ENCODE data around the gene EPO. TPM values are rescaled to one million over a fixed set of nuclear protein-coding genes. Genes with fewer than 3 reads are reported as not detected.
A peak's percentile ranks its signal among the peaks of the same experiment; 100 is the strongest.
"Not testable (repeated sequence)": the region's sequence is repeated elsewhere in the genome, so short reads cannot be mapped to it uniquely, and the experiment has no call there.

Gene EPO
- total RNA-seq, 2 donors from 2014 or later, result 0.33 TPM; not detected in 1

GRCh38 chr7:100696123-100696521, 24.1 kb upstream of the EPO start:
- no peak for TF ChIP-seq CTCF (conservative IDR thresholded peaks at IDR 0.05)
- peaks cover 8% of the 10 kb centered on the region for H3K27me3 Mint-ChIP-seq (ENCODE audit: insufficient read depth)
- H3K27me3 ChIP-seq (ENCODE audit: control insufficient read depth, insufficient read depth, low read length, poor library complexity, severe bottlenecking), result no peaks in the 10 kb centered on the region
- H3K4me3 ChIP-seq (ENCODE audit: low read length), result no peak overlapping the region
- no peak overlapping the region for H3K9ac ChIP-seq (ENCODE audit: extremely low read depth, low read length, poor library complexity, severe bottlenecking)
- peaks cover 17% of the 10 kb centered on the region for H3K4me1 Mint-ChIP-seq
- H3K9me3 Mint-ChIP-seq, result no peaks in the 10 kb centered on the region
- H3K4me1 ChIP-seq (ENCODE audit: control insufficient read depth, insufficient read depth, low read length), result peaks cover 10% of the 10 kb centered on the region
- DNase-seq, result no peak
- no peak overlapping the region for H3K27ac ChIP-seq (ENCODE audit: low read depth, low read length)
- H3K9me3 ChIP-seq (ENCODE audit: control insufficient read depth, low read length), result no peaks in the 10 kb centered on the region
- H3K4me3 Mint-ChIP-seq, result no peak overlapping the region
- peak overlapping the region; percentile 56 for H3K27ac Mint-ChIP-seq
- WGBS, 2 experiments (ENCODE audit: insufficient coverage in 1 of 2, insufficient read length in 1 of 2), result 74 to 88% methylated on average over 3 to 6 of the region's 6 CpGs
- no peaks in the 10 kb centered on the region for H3K36me3 ChIP-seq (ENCODE audit: control insufficient read depth, insufficient read depth, low read length)
- H3K36me3 Mint-ChIP-seq (ENCODE audit: low read depth), result no peaks in the 10 kb centered on the region

GRCh38 chr7:100699018-100699417, 21.2 kb upstream of the EPO start:
- Histone ChIP-seq H3K27me3 (ENCODE audit: control insufficient read depth, insufficient read depth, low read length, poor library complexity, severe bottlenecking) (no peaks in the 10 kb centered on the region), H3K4me3 (ENCODE audit: low read length) (no peak overlapping the region), H3K36me3 (ENCODE audit: control insufficient read depth, insufficient read depth, low read length) (no peaks in the 10 kb centered on the region), H3K4me1 (ENCODE audit: control insufficient read depth, insufficient read depth, low read length) (no peaks in the 10 kb centered on the region), H3K9ac (ENCODE audit: extremely low read depth, low read length, poor library complexity, severe bottlenecking) (no peak overlapping the region), H3K9me3 (ENCODE audit: control insufficient read depth, low read length) (no peaks in the 10 kb centered on the region), H3K27ac (ENCODE audit: low read depth, low read length) (no peak overlapping the region)
- H3K27ac Mint-ChIP-seq, result no peak overlapping the region
- no peaks in the 10 kb centered on the region for H3K9me3 Mint-ChIP-seq
- DNase-seq, result no peak
- 89 to 92% methylated on average over 6 of the region's 6 CpGs for WGBS, 2 experiments (ENCODE audit: insufficient coverage in 1 of 2, insufficient read length in 1 of 2)
- no peaks in the 10 kb centered on the region for H3K36me3 Mint-ChIP-seq (ENCODE audit: low read depth)
- H3K4me1 Mint-ChIP-seq, result no peaks in the 10 kb centered on the region
- no peak for TF ChIP-seq CTCF (conservative IDR thresholded peaks at IDR 0.05)
- H3K4me3 Mint-ChIP-seq, result no peak overlapping the region
- H3K27me3 Mint-ChIP-seq (ENCODE audit: insufficient read depth), result peaks cover 8% of the 10 kb centered on the region

- not testable (repeated sequence) for H3K4me3 Mint-ChIP-seq; H3K36me3 Mint-ChIP-seq (ENCODE audit: low read depth); DNase-seq; H3K9ac ChIP-seq (ENCODE audit: extremely low read depth, low read length, poor library complexity, severe bottlenecking); H3K9me3 Mint-ChIP-seq; H3K27ac Mint-ChIP-seq; H3K4me3 ChIP-seq (ENCODE audit: low read length); H3K4me1 Mint-ChIP-seq; H3K36me3 ChIP-seq (ENCODE audit: control insufficient read depth, insufficient read depth, low read length); H3K27me3 Mint-ChIP-seq (ENCODE audit: insufficient read depth); H3K27ac ChIP-seq (ENCODE audit: low read depth, low read length); H3K4me1 ChIP-seq (ENCODE audit: control insufficient read depth, insufficient read depth, low read length); H3K9me3 ChIP-seq (ENCODE audit: control insufficient read depth, low read length); H3K27me3 ChIP-seq (ENCODE audit: control insufficient read depth, insufficient read depth, low read length, poor library complexity, severe bottlenecking)
- 94 to 97% methylated on average over 3 of the region's 3 CpGs for WGBS, 2 experiments (ENCODE audit: insufficient coverage in 1 of 2, insufficient read length in 1 of 2)
These were observed 19.2 kb upstream of the EPO start for GRCh38 chr7:100701089-100701488.

GRCh38 chr7:100705320-100705752, 14.9 kb upstream of the EPO start:
- H3K4me3 Mint-ChIP-seq, result peak overlapping the region; percentile 95
- peaks cover 13% of the 10 kb centered on the region for H3K36me3 ChIP-seq (ENCODE audit: control insufficient read depth, insufficient read depth, low read length)
- H3K4me1 Mint-ChIP-seq, result peaks cover 10% of the 10 kb centered on the region
- H3K4me3 ChIP-seq (ENCODE audit: low read length), result peak overlapping the region; percentile 89
- peak; percentile 97 for TF ChIP-seq CTCF (conservative IDR thresholded peaks at IDR 0.05)
- no peaks in the 10 kb centered on the region for H3K4me1 ChIP-seq (ENCODE audit: control insufficient read depth, insufficient read depth, low read length)
- peak; percentile 96 for DNase-seq
- peak overlapping the region; percentile 92 for H3K27ac Mint-ChIP-seq
- no peaks in the 10 kb centered on the region for H3K27me3 Mint-ChIP-seq (ENCODE audit: insufficient read depth)
- H3K27ac ChIP-seq (ENCODE audit: low read depth, low read length), result peak overlapping the region; percentile 91
- H3K27me3 ChIP-seq (ENCODE audit: control insufficient read depth, insufficient read depth, low read length, poor library complexity, severe bottlenecking), result no peaks in the 10 kb centered on the region
- H3K9ac ChIP-seq (ENCODE audit: extremely low read depth, low read length, poor library complexity, severe bottlenecking), result peak overlapping the region; percentile 89
- H3K9me3 ChIP-seq (ENCODE audit: control insufficient read depth, low read length), result no peaks in the 10 kb centered on the region
- peaks cover 16% of the 10 kb centered on the region for H3K36me3 Mint-ChIP-seq (ENCODE audit: low read depth)
- 0 to 1% methylated on average over 17 to 25 of the region's 25 CpGs for WGBS, 2 experiments (ENCODE audit: insufficient coverage in 1 of 2, insufficient read length in 1 of 2)
- no peaks in the 10 kb centered on the region for H3K9me3 Mint-ChIP-seq

Data from endodermal cell (in vitro differentiated cells).